ENCODE results near the gene ATRNL1.
"Not testable (repeated sequence)": the region's sequence is repeated elsewhere in the genome, so short reads cannot be mapped to it uniquely, and the experiment has no call there.

The ATRNL1 gene

GRCh38 chr10:115214829-115215228, 121.7 kb downstream of the ATRNL1 start:
- DNase-seq (ENCODE audit: low read depth) = no peak

GRCh38 chr10:115219203-115219602, 126.0 kb downstream of the ATRNL1 start:
- DNase-seq (ENCODE audit: low read depth) = no peak

- no peak for DNase-seq (ENCODE audit: low read depth)
These were observed 128.9 kb downstream of the ATRNL1 start for GRCh38 chr10:115222039-115222438.

- no peak for DNase-seq (ENCODE audit: low read depth)
These were observed 146.6 kb downstream of the ATRNL1 start for GRCh38 chr10:115239761-115240160.

- no peak for DNase-seq (ENCODE audit: low read depth)
These were observed 157.6 kb downstream of the ATRNL1 start for GRCh38 chr10:115250784-115251183.

- DNase-seq (ENCODE audit: low read depth) = not testable (repeated sequence)
These were observed 160.6 kb downstream of the ATRNL1 start for GRCh38 chr10:115253765-115254164.

- DNase-seq (ENCODE audit: low read depth) = no peak
These were observed 179.3 kb downstream of the ATRNL1 start for GRCh38 chr10:115272482-115272881.

- no peak for DNase-seq (ENCODE audit: low read depth)
These were observed 185.1 kb downstream of the ATRNL1 start for GRCh38 chr10:115278294-115278693.

- no peak for DNase-seq (ENCODE audit: low read depth)
These were observed 202.1 kb downstream of the ATRNL1 start for GRCh38 chr10:115295213-115295805.

- no peak for DNase-seq (ENCODE audit: low read depth)
These were observed 206.9 kb downstream of the ATRNL1 start for GRCh38 chr10:115300080-115300479.

GRCh38 chr10:115319669-115320068, 226.5 kb downstream of the ATRNL1 start:
- not testable (repeated sequence) for DNase-seq (ENCODE audit: low read depth)

- DNase-seq (ENCODE audit: low read depth) = no peak
These were observed 228.2 kb downstream of the ATRNL1 start for GRCh38 chr10:115321360-115321759.

GRCh38 chr10:115328331-115328730, 235.2 kb downstream of the ATRNL1 start:
- DNase-seq (ENCODE audit: low read depth) = no peak

GRCh38 chr10:115335366-115335765, 242.2 kb downstream of the ATRNL1 start:
- no peak for DNase-seq (ENCODE audit: low read depth)

GRCh38 chr10:115355162-115355760, 262.1 kb downstream of the ATRNL1 start:
- no peak for DNase-seq (ENCODE audit: low read depth)

- DNase-seq (ENCODE audit: low read depth) = not testable (repeated sequence)
These were observed 274.8 kb downstream of the ATRNL1 start for GRCh38 chr10:115367920-115368319.

- DNase-seq (ENCODE audit: low read depth) = no peak
These were observed 285.9 kb downstream of the ATRNL1 start for GRCh38 chr10:115379064-115379463.

GRCh38 chr10:115384665-115385064, 291.5 kb downstream of the ATRNL1 start:
- no peak for DNase-seq (ENCODE audit: low read depth)

GRCh38 chr10:115390607-115391006, 297.4 kb downstream of the ATRNL1 start:
- no peak for DNase-seq (ENCODE audit: low read depth)

- DNase-seq (ENCODE audit: low read depth) = no peak
These were observed 304.9 kb downstream of the ATRNL1 start for GRCh38 chr10:115398026-115398425.

GRCh38 chr10:115402699-115403098, 309.5 kb downstream of the ATRNL1 start:
- DNase-seq (ENCODE audit: low read depth) = no peak

GRCh38 chr10:115405838-115406237, 312.7 kb downstream of the ATRNL1 start:
- DNase-seq (ENCODE audit: low read depth) = not testable (repeated sequence)

- no peak for DNase-seq (ENCODE audit: low read depth)
These were observed 316.2 kb downstream of the ATRNL1 start for GRCh38 chr10:115409347-115409746.

Data from stimulated activated CD8-positive, alpha-beta memory T cell treated with anti-CD3 and anti-CD28 coated beads, Interleukin-12 subunit alpha, Interleukin-12 subunit beta, amount 100 ng/mL, for 1 hour (primary cell).